ENCODE results near the gene SHOC2.

DNA sequence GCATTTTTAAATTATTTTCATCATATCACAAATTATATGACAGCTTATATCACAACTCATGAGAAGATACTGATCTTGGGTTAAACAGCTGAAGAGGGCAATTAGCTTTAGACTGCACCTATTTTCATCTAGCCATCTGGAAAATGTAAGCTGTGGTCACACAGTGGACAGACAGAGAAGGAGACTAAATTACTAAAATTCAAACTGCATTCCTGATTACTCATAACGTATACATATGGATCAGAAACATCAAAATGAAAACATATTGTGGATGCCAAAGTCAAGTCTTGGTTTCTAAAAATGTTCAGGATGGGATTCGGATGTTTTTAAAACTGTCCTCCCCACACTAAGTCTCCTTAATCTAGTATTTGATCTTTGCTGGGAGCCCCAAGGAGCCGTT is 7.0 kb upstream of the SHOC2 start:
- TF ChIP-seq, protein P1, sequence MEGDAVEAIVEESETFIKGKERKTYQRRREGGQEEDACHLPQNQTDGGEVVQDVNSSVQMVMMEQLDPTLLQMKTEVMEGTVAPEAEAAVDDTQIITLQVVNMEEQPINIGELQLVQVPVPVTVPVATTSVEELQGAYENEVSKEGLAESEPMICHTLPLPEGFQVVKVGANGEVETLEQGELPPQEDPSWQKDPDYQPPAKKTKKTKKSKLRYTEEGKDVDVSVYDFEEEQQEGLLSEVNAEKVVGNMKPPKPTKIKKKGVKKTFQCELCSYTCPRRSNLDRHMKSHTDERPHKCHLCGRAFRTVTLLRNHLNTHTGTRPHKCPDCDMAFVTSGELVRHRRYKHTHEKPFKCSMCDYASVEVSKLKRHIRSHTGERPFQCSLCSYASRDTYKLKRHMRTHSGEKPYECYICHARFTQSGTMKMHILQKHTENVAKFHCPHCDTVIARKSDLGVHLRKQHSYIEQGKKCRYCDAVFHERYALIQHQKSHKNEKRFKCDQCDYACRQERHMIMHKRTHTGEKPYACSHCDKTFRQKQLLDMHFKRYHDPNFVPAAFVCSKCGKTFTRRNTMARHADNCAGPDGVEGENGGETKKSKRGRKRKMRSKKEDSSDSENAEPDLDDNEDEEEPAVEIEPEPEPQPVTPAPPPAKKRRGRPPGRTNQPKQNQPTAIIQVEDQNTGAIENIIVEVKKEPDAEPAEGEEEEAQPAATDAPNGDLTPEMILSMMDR (optimal IDR thresholded peaks at IDR 0.05 in 1 of 3, IDR thresholded peaks at IDR 0.05 in 1 of 3, conservative IDR thresholded peaks at IDR 0.05 in 1 of 3; ENCODE audit: extremely low read depth in 1 of 3, insufficient read depth in 2 of 3, low read length in 3 of 3), result no peak
- TF ChIP-seq EZH2 (IDR thresholded peaks at IDR 0.05; ENCODE audit: low read length), result no peak
